Glutamatergic neuron (in vitro differentiated cells): Measurements from ENCODE around the gene LUM. TPM values are rescaled to one million over a fixed set of nuclear protein-coding genes. Genes with fewer than 3 reads are reported as not detected.

Experiments used
- DNase-seq: peaks from one replicate; pipeline ENCODE4 v3.0.0; 2022
- H3K27ac Mint-ChIP-seq: one replicate; pipeline ENCODE4 v1.8.0; 2020; ENCODE audit warnings: mild to moderate bottlenecking, mixed read lengths, inconsistent platforms; ENCODE audit not compliant: unreplicated experiment
- H3K27me3 Mint-ChIP-seq: one replicate; pipeline ENCODE4 v1.8.0; 2020; ENCODE audit warnings: mild to moderate bottlenecking, moderate library complexity, mixed read lengths, inconsistent platforms; ENCODE audit not compliant: unreplicated experiment
- H3K36me3 Mint-ChIP-seq: one replicate; pipeline ENCODE4 v1.8.0; 2020; ENCODE audit warnings: mild to moderate bottlenecking, mixed read lengths, inconsistent platforms; ENCODE audit not compliant: unreplicated experiment
- H3K4me1 Mint-ChIP-seq: one replicate; pipeline ENCODE4 v1.8.0; 2020; ENCODE audit warnings: mild to moderate bottlenecking, low read depth, mixed read lengths, inconsistent platforms; ENCODE audit not compliant: unreplicated experiment
- H3K4me3 Mint-ChIP-seq: one replicate; pipeline ENCODE4 v1.8.0; 2020; ENCODE audit warnings: mild to moderate bottlenecking, mixed read lengths, inconsistent platforms; ENCODE audit not compliant: unreplicated experiment
- H3K9me3 Mint-ChIP-seq: one replicate; pipeline ENCODE4 v1.8.0; 2020; ENCODE audit warnings: mild to moderate bottlenecking, moderate library complexity, mixed read lengths, inconsistent platforms; ENCODE audit not compliant: unreplicated experiment
- total RNA-seq: library from RNA; stranded (reverse); fragmentation: NEBNext Ultra II Directional; extraction: Animal tissue kit (Norgen Biotek cat#: 25700); gene quantifications from one replicate; pipeline ENCODE4 v1.2.1, GENCODE V29; 2021; ENCODE audit not compliant: unreplicated experiment
- TF ChIP-seq, protein P1 (sequence below): fragments of 200-600 bp; sonication (generic); IDR thresholded peaks from one replicate; pipeline ENCODE4 v1.5.0; 2021; ENCODE audit not compliant: partially characterized antibody, unreplicated experiment

Gene LUM
- total RNA-seq, 1 donor from 2014 or later, result not detected

DNA sequence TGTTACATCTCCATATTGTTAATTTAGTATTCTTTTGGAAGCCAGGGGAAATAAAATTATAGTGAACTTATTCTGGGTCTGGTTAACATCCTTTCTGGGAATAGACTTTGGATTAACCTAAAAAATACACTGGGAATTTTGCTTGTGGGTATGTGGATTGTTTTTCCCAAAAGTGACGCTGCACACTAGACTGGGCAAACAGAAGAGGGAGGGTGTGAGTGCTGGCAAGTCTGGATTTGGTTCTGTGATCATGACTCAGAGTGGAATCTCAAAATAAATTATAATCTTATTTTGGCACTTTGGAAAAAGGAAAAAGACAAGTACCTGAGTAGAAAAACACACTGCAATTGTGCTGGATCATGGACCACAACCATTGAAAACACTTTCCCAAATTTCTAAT is 15.2 kb upstream of the LUM start:
- H3K27ac Mint-ChIP-seq, result no peak overlapping the region
- peaks cover 2% of the 10 kb centered on the region for H3K4me1 Mint-ChIP-seq
- TF ChIP-seq, protein P1, sequence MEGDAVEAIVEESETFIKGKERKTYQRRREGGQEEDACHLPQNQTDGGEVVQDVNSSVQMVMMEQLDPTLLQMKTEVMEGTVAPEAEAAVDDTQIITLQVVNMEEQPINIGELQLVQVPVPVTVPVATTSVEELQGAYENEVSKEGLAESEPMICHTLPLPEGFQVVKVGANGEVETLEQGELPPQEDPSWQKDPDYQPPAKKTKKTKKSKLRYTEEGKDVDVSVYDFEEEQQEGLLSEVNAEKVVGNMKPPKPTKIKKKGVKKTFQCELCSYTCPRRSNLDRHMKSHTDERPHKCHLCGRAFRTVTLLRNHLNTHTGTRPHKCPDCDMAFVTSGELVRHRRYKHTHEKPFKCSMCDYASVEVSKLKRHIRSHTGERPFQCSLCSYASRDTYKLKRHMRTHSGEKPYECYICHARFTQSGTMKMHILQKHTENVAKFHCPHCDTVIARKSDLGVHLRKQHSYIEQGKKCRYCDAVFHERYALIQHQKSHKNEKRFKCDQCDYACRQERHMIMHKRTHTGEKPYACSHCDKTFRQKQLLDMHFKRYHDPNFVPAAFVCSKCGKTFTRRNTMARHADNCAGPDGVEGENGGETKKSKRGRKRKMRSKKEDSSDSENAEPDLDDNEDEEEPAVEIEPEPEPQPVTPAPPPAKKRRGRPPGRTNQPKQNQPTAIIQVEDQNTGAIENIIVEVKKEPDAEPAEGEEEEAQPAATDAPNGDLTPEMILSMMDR, result no peak
- H3K4me3 Mint-ChIP-seq, result no peak overlapping the region
- DNase-seq, result no peak
- H3K9me3 Mint-ChIP-seq, result no peaks in the 10 kb centered on the region
- no peaks in the 10 kb centered on the region for H3K27me3 Mint-ChIP-seq
- no peaks in the 10 kb centered on the region for H3K36me3 Mint-ChIP-seq

DNA sequence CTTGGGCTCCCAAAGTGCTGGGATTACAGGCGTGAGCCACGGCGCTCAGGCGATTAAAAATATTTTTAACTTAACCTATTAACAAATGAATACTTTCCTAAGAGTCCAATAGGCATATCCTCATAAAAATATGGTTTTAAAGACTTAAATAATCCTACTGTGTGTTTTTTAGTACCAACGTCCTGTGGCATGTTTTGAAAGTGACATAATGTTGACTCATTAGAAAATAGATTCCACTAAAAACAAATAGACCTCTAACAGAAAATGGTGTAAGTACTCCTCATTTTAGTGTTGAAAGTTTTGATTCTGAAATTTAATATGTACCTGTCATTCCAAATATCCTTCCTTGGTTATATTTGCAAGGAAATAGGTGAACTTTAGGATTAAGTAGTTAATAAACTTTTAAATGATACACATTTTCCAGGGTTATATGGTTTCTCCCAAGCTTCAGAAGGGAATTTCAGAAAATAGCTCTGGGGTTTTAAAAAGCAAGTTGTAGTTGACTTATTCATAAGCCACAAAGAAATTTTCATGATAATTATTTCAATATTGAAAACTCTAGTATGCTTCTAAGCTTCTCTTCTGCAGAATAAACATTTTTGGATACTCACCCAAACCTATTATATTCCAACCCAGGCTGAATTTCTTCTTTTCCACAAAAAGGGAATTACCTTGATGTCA is 12.1 kb upstream of the LUM start:
- H3K4me1 Mint-ChIP-seq, result peaks cover 2% of the 10 kb centered on the region

DNA sequence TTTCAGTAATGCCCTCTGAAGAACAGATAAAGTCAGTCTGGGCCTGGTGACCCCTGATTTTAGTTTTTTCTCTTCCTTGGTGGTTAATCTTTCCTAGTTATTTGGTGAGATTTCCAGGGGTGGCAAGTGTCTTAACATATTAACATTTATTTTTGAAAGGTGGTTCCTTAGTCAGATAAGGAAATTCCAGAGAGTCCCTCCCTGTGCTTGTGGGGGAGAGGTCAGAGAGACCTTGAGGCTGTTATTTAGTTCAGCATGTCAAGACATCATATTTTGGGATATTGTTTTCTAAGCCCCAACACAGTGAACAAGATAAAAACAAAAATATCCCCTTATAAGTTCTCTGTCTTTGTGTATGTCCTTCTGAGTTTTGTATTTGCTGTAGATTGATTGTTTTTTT is 9.5 kb upstream of the LUM start:
- no peaks in the 10 kb centered on the region for H3K9me3 Mint-ChIP-seq
- TF ChIP-seq, protein P1, result no peak
- H3K36me3 Mint-ChIP-seq, result no peaks in the 10 kb centered on the region
- H3K27me3 Mint-ChIP-seq, result no peaks in the 10 kb centered on the region
- no peak for DNase-seq
- H3K27ac Mint-ChIP-seq, result no peak overlapping the region
- H3K4me3 Mint-ChIP-seq, result no peak overlapping the region
- peaks cover 2% of the 10 kb centered on the region for H3K4me1 Mint-ChIP-seq

More for the DNA sequence above, 12.1 kb upstream of the LUM start:
- H3K27me3 Mint-ChIP-seq, result no peaks in the 10 kb centered on the region
- no peak overlapping the region for H3K27ac Mint-ChIP-seq
- TF ChIP-seq, protein P1, result no peak
- H3K4me3 Mint-ChIP-seq, result no peak overlapping the region
- H3K36me3 Mint-ChIP-seq, result no peaks in the 10 kb centered on the region
- no peaks in the 10 kb centered on the region for H3K9me3 Mint-ChIP-seq
- DNase-seq, result no peak

DNA sequence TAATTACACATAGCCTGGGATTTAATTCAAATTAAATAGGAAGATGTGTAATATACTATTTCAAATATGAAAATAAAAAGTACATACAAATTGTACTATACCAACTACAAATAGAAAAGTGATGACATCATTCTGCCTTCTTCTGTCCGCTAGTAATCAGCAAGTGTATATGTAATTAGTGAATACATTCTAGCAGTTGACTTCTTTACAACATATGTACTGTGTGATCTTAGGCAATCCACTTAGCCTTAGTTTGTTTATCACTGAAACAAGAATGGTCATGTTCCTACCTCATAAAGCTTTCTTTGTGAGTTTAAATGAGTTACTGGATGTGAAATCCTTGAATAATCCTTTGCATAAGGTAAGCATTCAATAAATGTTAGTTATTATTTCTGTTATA is 7.8 kb upstream of the LUM start:
- H3K27me3 Mint-ChIP-seq, result no peaks in the 10 kb centered on the region
- DNase-seq, result no peak
- H3K4me1 Mint-ChIP-seq, result peaks cover 4% of the 10 kb centered on the region
- H3K4me3 Mint-ChIP-seq, result no peak overlapping the region
- no peaks in the 10 kb centered on the region for H3K36me3 Mint-ChIP-seq
- H3K9me3 Mint-ChIP-seq, result no peaks in the 10 kb centered on the region
- H3K27ac Mint-ChIP-seq, result no peak overlapping the region
- TF ChIP-seq, protein P1, result no peak

DNA sequence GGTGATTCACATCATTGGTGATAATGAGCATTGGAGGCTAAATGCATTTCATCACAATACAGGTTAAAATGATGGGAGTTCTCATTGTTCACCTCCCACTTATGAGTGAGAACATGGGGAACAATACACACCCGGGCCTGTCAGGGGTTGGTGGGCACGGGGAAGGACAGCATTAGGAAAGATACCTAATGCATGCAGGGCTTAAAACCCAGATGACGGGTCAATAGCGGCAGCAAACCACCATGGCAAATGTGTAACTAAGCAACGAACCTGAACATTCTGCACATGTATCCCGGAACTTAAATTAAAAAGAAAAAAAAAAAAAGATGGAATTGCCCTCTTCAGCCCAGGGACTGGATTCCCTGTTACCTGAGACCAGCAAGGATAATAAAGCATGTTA is 2.3 kb upstream of the LUM start:
- no peaks in the 10 kb centered on the region for H3K9me3 Mint-ChIP-seq
- no peaks in the 10 kb centered on the region for H3K36me3 Mint-ChIP-seq
- no peaks in the 10 kb centered on the region for H3K27me3 Mint-ChIP-seq
- TF ChIP-seq, protein P1, result no peak
- peaks cover 6% of the 10 kb centered on the region for H3K4me1 Mint-ChIP-seq
- no peak overlapping the region for H3K4me3 Mint-ChIP-seq
- no peak for DNase-seq
- H3K27ac Mint-ChIP-seq, result no peak overlapping the region
